SK-N-SH treated with all-trans-retinoic acid at 6 μM for 48 hours (cell line): Measurements from ENCODE around the gene TAF4B.

Source experiments
- ARNTL ChIP-seq: fragments of 450-650 bp; formaldehyde crosslinking; IDR thresholded peaks from 2 replicates; pipeline ENCODE4 v1.5.0; 2020; ENCODE audit warnings: low read depth, mild to moderate bottlenecking, moderate library complexity, borderline replicate concordance
- CREB5 ChIP-seq: fragments of 250-450 bp; sonication (Bioruptor Pico); IDR thresholded peaks from 2 replicates; pipeline ENCODE4 v1.5.1; 2020; ENCODE audit warnings: low read depth, mild to moderate bottlenecking, moderate library complexity
- PATZ1 ChIP-seq: fragments of 250-450 bp; sonication (Bioruptor Pico); IDR thresholded peaks from 2 replicates; pipeline ENCODE4 v1.8.0; 2020; ENCODE audit warnings: mild to moderate bottlenecking, moderate library complexity, borderline replicate concordance
- SNAI2 ChIP-seq: fragments of 250-450 bp; sonication (Bioruptor Pico); IDR thresholded peaks from 2 replicates; pipeline ENCODE4 v1.5.0; 2020; ENCODE audit warnings: mild to moderate bottlenecking, moderate library complexity
- TCF4 ChIP-seq: fragments of 250-450 bp; sonication (Bioruptor Pico); IDR thresholded peaks from 2 replicates; pipeline ENCODE4 v1.8.0; 2021; ENCODE audit warnings: mild to moderate bottlenecking, moderate library complexity, borderline replicate concordance
- TSHZ2 ChIP-seq: fragments of 250-450 bp; sonication (Bioruptor Pico); IDR thresholded peaks from 2 replicates; pipeline ENCODE4 v1.5.0; 2020; ENCODE audit warnings: mild to moderate bottlenecking, moderate library complexity
- ZC3H10 ChIP-seq: fragments of 250-450 bp; sonication (Bioruptor Pico); IDR thresholded peaks from 2 replicates; pipeline ENCODE4 v1.5.1; 2021; ENCODE audit warnings: mild to moderate bottlenecking, moderate library complexity
- ZFP3 ChIP-seq: fragments of 250-450 bp; sonication (Bioruptor Pico); IDR thresholded peaks from 2 replicates; pipeline ENCODE4 v1.5.0; 2020; ENCODE audit warnings: mild to moderate bottlenecking, moderate library complexity
- ZFP30 ChIP-seq: fragments of 450-650 bp; formaldehyde crosslinking; IDR thresholded peaks from 2 replicates; pipeline ENCODE4 v1.5.0; 2022; ENCODE audit warnings: mild to moderate bottlenecking, moderate library complexity
- ZNF565 ChIP-seq: fragments of 450-650 bp; formaldehyde crosslinking; conservative IDR thresholded peaks from 2 replicates; pipeline ENCODE4 v1.5.0; 2020; ENCODE audit warnings: low read depth, mild to moderate bottlenecking, moderate library complexity
- ZNF70 ChIP-seq: fragments of 450-650 bp; formaldehyde crosslinking; IDR thresholded peaks from 2 replicates; pipeline ENCODE4 v1.5.0; 2020; ENCODE audit warnings: mild to moderate bottlenecking, moderate library complexity
- TF ChIP-seq, protein P1 (sequence below): fragments of 250-450 bp; sonication (Bioruptor Pico); IDR thresholded peaks from 2 replicates; pipeline ENCODE4 v1.8.0; 2021; ENCODE audit warnings: low read depth, mild to moderate bottlenecking, moderate library complexity, borderline replicate concordance

DNA sequence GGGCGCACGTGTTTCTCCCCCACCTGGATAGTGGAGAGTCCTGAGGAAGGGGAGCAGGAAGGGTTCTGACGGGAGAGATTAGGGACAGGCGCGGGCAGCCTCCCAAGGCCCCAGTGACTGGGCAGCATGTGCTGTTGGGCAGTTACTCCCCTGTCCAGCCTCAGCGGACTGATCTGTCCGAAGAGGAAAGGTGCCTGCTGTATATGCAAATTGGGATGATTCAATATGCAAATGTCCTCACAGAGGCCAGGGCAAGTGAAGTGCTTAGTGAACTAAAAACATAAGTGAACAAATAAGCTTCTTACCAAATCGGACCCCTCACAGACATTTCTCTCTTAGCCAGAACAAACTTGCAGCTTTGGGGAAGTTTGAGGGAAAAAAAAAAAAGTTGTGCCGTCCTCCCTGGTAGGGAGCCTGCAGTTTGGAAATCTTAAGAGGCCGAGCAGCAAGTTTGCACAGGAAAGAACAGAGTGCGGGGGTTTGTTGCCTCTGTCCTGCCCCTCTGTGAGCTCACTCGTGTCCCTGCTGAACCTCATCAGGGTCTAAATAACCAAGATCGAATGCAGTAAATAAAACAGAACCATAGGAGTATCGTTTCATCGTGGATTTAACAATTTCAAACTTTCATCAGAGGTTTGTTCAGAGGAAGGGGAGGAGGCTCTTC is 180.7 kb downstream of the TAF4B start:
- TF ChIP-seq ZC3H10 (CRISPR knock-in tag) (no peak), TSHZ2 (CRISPR knock-in tag) (no peak), ZFP30 (CRISPR knock-in tag) (no peak), ZNF70 (no peak), ZNF565 (CRISPR knock-in tag) (no peak), ZFP3 (CRISPR knock-in tag) (no peak), SNAI2 (CRISPR knock-in tag) (no peak), ARNTL (CRISPR knock-in tag) (no peak), CREB5 (no peak), PATZ1 (CRISPR knock-in tag) (no peak), TCF4 (CRISPR knock-in tag) (no peak)
- TF ChIP-seq, protein P1, sequence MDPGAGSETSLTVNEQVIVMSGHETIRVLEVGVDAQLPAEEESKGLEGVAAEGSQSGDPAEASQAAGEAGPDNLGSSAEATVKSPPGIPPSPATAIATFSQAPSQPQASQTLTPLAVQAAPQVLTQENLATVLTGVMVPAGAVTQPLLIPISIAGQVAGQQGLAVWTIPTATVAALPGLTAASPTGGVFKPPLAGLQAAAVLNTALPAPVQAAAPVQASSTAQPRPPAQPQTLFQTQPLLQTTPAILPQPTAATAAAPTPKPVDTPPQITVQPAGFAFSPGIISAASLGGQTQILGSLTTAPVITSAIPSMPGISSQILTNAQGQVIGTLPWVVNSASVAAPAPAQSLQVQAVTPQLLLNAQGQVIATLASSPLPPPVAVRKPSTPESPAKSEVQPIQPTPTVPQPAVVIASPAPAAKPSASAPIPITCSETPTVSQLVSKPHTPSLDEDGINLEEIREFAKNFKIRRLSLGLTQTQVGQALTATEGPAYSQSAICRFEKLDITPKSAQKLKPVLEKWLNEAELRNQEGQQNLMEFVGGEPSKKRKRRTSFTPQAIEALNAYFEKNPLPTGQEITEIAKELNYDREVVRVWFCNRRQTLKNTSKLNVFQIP: no peak
